CD8-positive, alpha-beta memory T cell (primary cell): ENCODE data around the gene CRKL. TPM values are rescaled to one million over a fixed set of nuclear protein-coding genes. Genes with fewer than 3 reads are reported as not detected.
A peak's percentile ranks its signal among the peaks of the same experiment; 100 is the strongest.

Experiments
- CTCF ChIA-PET: fragments of 350-600 bp; sonication (Branson Sonifier 250); formaldehyde crosslinking; loops from one replicate; lab custom pipeline; 2021; ENCODE audit warnings: antibody characterized with exemption; lab: Charles Lee
- POLR2A ChIA-PET: fragments of 350-600 bp; sonication (Branson Sonifier 250); formaldehyde crosslinking; loops from one replicate; lab custom pipeline; 2021; ENCODE audit warnings: antibody characterized with exemption; lab: Charles Lee
- DNase-seq, 5 donors: peaks; one replicate each; pipeline versions ENCODE4 v3.0.0 to v3.0.0-alpha.2; 2020 to 2022; ENCODE audit warnings: mixed read lengths in 1 of 5
- H3K27ac ChIP-seq: one replicate; pipeline ENCODE4 v1.7.0; 2013; ENCODE audit warnings: low read depth, mild to moderate bottlenecking, low read length, moderate library complexity
- H3K27me3 ChIP-seq: 2 replicates; pipeline ENCODE4 v1.7.0; 2013; ENCODE audit warnings: low read length, mild to moderate bottlenecking; ENCODE audit not compliant: insufficient read depth, poor library complexity, severe bottlenecking
- H3K36me3 ChIP-seq: 2 replicates; pipeline ENCODE4 v1.7.0; 2013; ENCODE audit warnings: mild to moderate bottlenecking, low read length, moderate library complexity; ENCODE audit not compliant: insufficient read depth
- H3K4me1 ChIP-seq: 2 replicates; pipeline ENCODE4 v1.7.0; 2013; ENCODE audit warnings: mild to moderate bottlenecking, low read length, moderate library complexity; ENCODE audit not compliant: insufficient read depth
- H3K4me3 ChIP-seq: 2 replicates; pipeline ENCODE4 v1.7.0; 2013; ENCODE audit warnings: mild to moderate bottlenecking, low read length
- H3K9me3 ChIP-seq: 2 replicates; pipeline ENCODE4 v1.7.0; 2013; ENCODE audit warnings: mild to moderate bottlenecking, low read length
- H3K27ac Mint-ChIP-seq, 8 donors: one replicate each; pipeline ENCODE4 v1.8.0; 2020 to 2021; ENCODE audit warnings: mixed read lengths in 8 of 8, mild to moderate bottlenecking in 6 of 8, inconsistent platforms in 3 of 8, moderate library complexity in 3 of 8
- H3K27me3 Mint-ChIP-seq, 2 donors: one replicate each; pipeline ENCODE4 v1.8.0; 2020 to 2021; ENCODE audit warnings: mixed read lengths in 2 of 2, mild to moderate bottlenecking in 1 of 2, moderate library complexity in 1 of 2
- H3K36me3 Mint-ChIP-seq, 3 donors: one replicate each; pipeline ENCODE4 v1.8.0; 2020 to 2021; ENCODE audit warnings: mixed read lengths in 3 of 3, inconsistent platforms in 1 of 3, mild to moderate bottlenecking in 1 of 3
- H3K4me1 Mint-ChIP-seq, 3 donors: one replicate each; pipeline ENCODE4 v1.8.0; 2020 to 2021; ENCODE audit warnings: mixed read lengths in 3 of 3, inconsistent platforms in 1 of 3, mild to moderate bottlenecking in 1 of 3
- H3K4me3 Mint-ChIP-seq, 7 donors: one replicate each; pipeline ENCODE4 v1.8.0; 2020 to 2021; ENCODE audit warnings: mixed read lengths in 7 of 7, mild to moderate bottlenecking in 6 of 7, moderate library complexity in 4 of 7, inconsistent platforms in 2 of 7
- H3K9me3 Mint-ChIP-seq, 5 donors: one replicate each; pipeline ENCODE4 v1.8.0; 2020 to 2022; ENCODE audit warnings: mixed read lengths in 5 of 5, mild to moderate bottlenecking in 3 of 5, moderate library complexity in 2 of 5, inconsistent platforms in 1 of 5
- polyA plus RNA-seq: library from polyadenylated mRNA; unstranded; fragments of 300-500 nt; fragmentation: Illumina TruSeq; gene quantifications from one replicate; pipeline ENCODE4 v1.2.3, GENCODE V29; 2021
- total RNA-seq, 2 experiments: library from RNA; stranded (reverse); gene quantifications; one replicate each; pipeline ENCODE4 v1.2.3, GENCODE V29; 2021

CRKL gene
- total and polyA plus RNA-seq, 3 experiments from 2014 or later: 54.5 to 98.1 (median 94.0) TPM

DNA sequence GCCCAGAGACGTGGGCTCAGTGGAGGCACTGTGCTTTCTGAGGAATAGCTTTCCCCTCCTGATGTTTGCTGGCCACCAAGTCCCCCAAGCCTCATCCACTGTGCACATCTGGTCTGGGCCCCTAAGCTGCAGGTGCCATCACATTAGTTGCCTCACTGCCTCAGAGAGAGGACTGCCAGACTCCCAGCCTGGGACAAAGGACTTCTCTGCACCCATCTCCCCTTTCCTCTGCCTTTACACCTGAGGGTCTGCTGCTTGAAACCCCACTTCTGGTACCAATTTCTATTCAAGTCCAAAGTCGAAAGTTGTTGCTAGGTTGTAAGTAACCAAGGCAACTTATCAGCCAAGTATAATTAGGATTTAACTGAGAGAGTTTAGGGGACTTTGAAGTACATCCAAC is 61.2 kb downstream of the CRKL start:
- DNase-seq: no peak
- Histone ChIP-seq H3K4me3 (no peak overlapping the region), H3K4me1 (peaks cover 20% of the 10 kb centered on the region), H3K27me3 (peaks cover 9% of the 10 kb centered on the region), H3K27ac (no peak overlapping the region), H3K36me3 (no peaks in the 10 kb centered on the region), H3K9me3 (peaks cover 9% of the 10 kb centered on the region)
- peak overlapping the region in 1 of 8 donors; percentile 38 for H3K27ac Mint-ChIP-seq
- peaks cover 23 to 41% (median 27%) of the 10 kb centered on the region in 3 donors for H3K4me1 Mint-ChIP-seq
- peaks cover 3 to 5% of the 10 kb centered on the region in 2 donors for H3K27me3 Mint-ChIP-seq
- H3K9me3 Mint-ChIP-seq: no peaks in the 10 kb centered on the region
- H3K36me3 Mint-ChIP-seq: peaks cover 0 to 8% (median 0%) of the 10 kb centered on the region in 3 donors
- peak overlapping the region in 1 of 7 donors; percentile 59 for H3K4me3 Mint-ChIP-seq
- CTCF ChIA-PET: no interaction called here
- POLR2A ChIA-PET: no interaction called here

DNA sequence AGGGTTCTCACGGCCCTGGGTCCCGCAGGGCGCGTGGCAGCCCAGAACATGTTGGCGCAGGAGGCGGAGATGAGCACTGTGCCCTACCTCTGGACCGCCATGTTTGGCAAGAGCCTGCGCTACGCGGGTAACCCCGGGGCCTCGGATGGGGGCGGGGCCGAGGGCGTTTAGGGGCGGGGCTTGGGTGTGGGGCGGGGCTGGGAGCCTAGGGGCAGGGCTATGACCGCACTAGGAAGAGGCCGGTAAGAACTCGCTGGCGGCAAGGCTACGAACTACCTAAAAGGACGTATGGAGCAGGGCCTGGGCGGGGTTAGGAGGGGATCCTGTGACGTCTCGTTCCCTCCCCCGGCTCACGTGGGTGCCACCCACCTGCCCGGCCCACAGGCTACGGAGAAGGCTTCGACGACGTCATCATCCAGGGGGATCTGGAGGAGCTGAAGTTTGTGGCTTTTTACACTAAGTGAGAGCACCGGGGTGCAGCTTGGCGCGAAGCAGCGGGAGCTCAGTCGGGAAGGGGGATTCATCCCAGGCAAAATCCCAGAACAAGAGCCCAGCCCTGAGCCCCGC is 62.1 kb downstream of the CRKL start:
- H3K4me1 ChIP-seq: peaks cover 25% of the 10 kb centered on the region
- Mint-ChIP-seq H3K9me3 (no peaks in the 10 kb centered on the region), H3K27ac (peak overlapping the region in 7 of 8 donors; percentile 38 to 93 (median 82)), H3K4me1 (peaks cover 32 to 50% (median 36%) of the 10 kb centered on the region in 3 donors), H3K4me3 (peak overlapping the region; percentile 56 to 86 (median 74)), H3K36me3 (peaks cover 0 to 14% (median 0%) of the 10 kb centered on the region in 3 donors), H3K27me3 (peaks cover 1 to 5% of the 10 kb centered on the region in 2 donors)
- H3K27ac ChIP-seq: no peak overlapping the region
- peak; percentile 32 to 72 (median 57) for DNase-seq
- H3K27me3 ChIP-seq: peaks cover 8% of the 10 kb centered on the region
- peaks cover 9% of the 10 kb centered on the region for H3K9me3 ChIP-seq
- ChIA-PET CTCF (no interaction called here), POLR2A (no interaction called here)
- H3K4me3 ChIP-seq: no peak overlapping the region
- peaks cover 4% of the 10 kb centered on the region for H3K36me3 ChIP-seq

DNA sequence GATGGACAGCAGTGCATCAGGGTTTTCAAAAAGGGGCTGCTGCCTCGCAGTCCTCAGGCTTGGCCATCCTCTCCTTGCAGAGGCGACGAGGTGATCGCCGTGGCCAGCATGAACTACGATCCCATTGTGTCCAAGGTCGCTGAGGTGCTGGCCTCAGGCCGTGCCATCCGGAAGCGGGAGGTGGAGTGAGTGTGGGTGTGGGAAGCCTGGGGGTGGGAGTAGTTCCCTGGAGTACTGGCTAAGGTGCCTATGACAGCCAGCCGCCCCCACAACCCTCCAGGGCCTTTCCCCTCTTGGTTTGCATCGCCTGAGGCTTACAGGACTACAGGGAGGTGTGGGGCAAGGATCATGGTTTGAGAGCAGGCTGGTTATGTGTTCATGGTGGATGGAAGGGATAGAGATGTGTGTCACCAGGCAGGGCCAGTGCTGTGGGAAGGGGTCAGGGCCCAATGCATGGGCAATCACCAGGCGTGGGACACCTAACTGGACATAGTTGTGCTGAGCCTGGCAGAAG is 62.8 kb downstream of the CRKL start:
- POLR2A ChIA-PET: no interaction called here

DNA sequence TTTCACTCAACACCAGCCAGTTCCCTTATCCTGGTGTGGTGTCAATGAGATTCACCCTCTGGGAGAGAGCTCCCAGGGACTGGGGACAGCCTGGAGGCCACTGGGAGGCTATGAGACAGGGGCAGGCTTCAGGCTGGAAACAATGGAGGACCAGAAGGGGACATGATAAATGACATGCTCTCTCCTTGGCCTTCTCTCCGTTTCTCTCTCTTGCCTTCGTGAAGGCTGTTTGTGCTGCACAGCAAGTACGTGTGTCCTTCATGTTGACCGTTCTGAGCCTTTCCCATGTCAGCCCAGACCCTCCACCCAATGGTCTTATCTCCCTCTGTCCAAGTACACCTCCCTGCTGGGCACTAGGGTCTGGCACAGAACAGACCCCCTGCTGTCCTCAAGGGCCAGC is 63.3 kb downstream of the CRKL start:
- Histone ChIP-seq H3K4me1 (peaks cover 25% of the 10 kb centered on the region), H3K36me3 (peaks cover 4% of the 10 kb centered on the region), H3K27me3 (peaks cover 7% of the 10 kb centered on the region), H3K9me3 (peaks cover 9% of the 10 kb centered on the region), H3K27ac (no peak overlapping the region), H3K4me3 (no peak overlapping the region)
- Mint-ChIP-seq H3K4me1 (peaks cover 32 to 51% (median 36%) of the 10 kb centered on the region in 3 donors), H3K36me3 (peaks cover 0 to 21% (median 0%) of the 10 kb centered on the region in 3 donors), H3K4me3 (peak overlapping the region in 4 of 7 donors; percentile 23 to 89 (median 70)), H3K27me3 (peaks cover under 1 to 5% of the 10 kb centered on the region in 2 donors), H3K9me3 (no peaks in the 10 kb centered on the region), H3K27ac (peak overlapping the region in 4 of 8 donors; percentile 85 to 95 (median 92))
- no peak for DNase-seq
- POLR2A ChIA-PET: no interaction called here
- CTCF ChIA-PET: interaction anchor here (1.0 kb wide), 1 partner anchor 261 kb away, joined by 3 read pairs; no protein-coding TSS in a partner anchor

More for the DNA sequence above, 62.8 kb downstream of the CRKL start:
- Mint-ChIP-seq H3K27me3 (peaks cover 1 to 5% of the 10 kb centered on the region in 2 donors), H3K4me3 (peak overlapping the region in 6 of 7 donors; percentile 24 to 86 (median 54)), H3K4me1 (peaks cover 32 to 51% (median 36%) of the 10 kb centered on the region in 3 donors), H3K36me3 (peaks cover 0 to 17% (median 0%) of the 10 kb centered on the region in 3 donors), H3K9me3 (no peaks in the 10 kb centered on the region), H3K27ac (peak overlapping the region in 3 of 8 donors; percentile 20 to 92 (median 80))
- Histone ChIP-seq H3K27ac (no peak overlapping the region), H3K9me3 (peaks cover 9% of the 10 kb centered on the region), H3K36me3 (peaks cover 4% of the 10 kb centered on the region), H3K4me3 (no peak overlapping the region), H3K4me1 (peaks cover 25% of the 10 kb centered on the region), H3K27me3 (peaks cover 7% of the 10 kb centered on the region)
- DNase-seq: no peak
- CTCF ChIA-PET: interaction anchor here (1.0 kb wide), 1 partner anchor 260 kb away, joined by 3 read pairs; no protein-coding TSS in a partner anchor

DNA sequence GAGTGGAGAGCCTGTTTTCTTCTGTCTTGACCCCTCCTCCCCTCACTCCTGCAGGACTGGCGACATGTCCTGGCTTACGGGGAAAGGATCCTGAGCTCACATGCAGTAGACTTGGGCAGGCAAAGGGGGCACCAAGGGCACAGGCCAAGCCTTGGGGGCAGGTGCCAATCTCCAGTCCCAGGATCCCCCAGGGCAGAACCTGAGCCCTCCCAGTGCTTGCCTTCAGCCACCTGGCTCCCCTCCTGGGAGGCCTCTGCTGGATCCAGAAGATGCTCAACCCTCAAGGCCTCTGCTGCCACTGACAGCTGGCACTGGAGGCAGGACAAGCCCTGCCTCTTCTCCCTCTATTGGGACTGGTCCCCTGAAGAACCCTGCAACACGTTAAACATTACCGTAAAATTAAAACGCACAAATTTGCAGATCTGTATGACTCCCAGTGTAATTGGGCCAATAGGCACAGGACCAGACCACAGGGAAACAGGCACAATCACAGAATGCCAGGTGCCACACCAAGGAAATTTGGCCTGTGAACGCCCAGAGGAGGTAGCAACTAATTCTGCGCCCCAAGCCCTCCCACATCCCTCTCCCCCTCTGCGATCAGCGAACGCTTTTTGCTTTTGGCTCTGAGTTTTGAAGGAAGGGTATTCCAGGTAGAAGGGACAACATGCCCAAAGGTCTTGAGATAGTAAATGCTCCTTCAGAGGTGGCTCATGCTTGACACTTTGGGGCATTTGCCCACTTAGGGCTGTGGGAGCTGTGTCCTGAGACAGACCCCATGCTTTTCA is 63.9 kb downstream of the CRKL start:
- POLR2A ChIA-PET: interaction anchor here (1.5 to 1.8 kb wide), 2 partner anchors 18 to 21 kb away, joined by 7 to 9 read pairs; partner anchors contain the start of gene THAP7
- Mint-ChIP-seq H3K4me3 (peak overlapping the region; percentile 86 to 96 (median 94)), H3K9me3 (no peaks in the 10 kb centered on the region), H3K36me3 (peaks cover 0 to 27% (median 0%) of the 10 kb centered on the region in 3 donors), H3K27ac (peak overlapping the region; percentile 85 to 98 (median 92)), H3K4me1 (peaks cover 32 to 51% (median 36%) of the 10 kb centered on the region in 3 donors), H3K27me3 (no peaks in the 10 kb centered on the region)
- CTCF ChIA-PET: interaction anchor here (0.9 to 2.0 kb wide), 5 partner anchors 9 to 261 kb away, joined by 3 to 5 read pairs (median 3); no protein-coding TSS in a partner anchor
- H3K27ac ChIP-seq: peak overlapping the region; percentile 93
- H3K4me1 ChIP-seq: peaks cover 25% of the 10 kb centered on the region
- peaks cover 10% of the 10 kb centered on the region for H3K36me3 ChIP-seq
- peaks cover 2% of the 10 kb centered on the region for H3K27me3 ChIP-seq
- H3K4me3 ChIP-seq: peak overlapping the region; percentile 67
- no peak for DNase-seq
- peaks cover 9% of the 10 kb centered on the region for H3K9me3 ChIP-seq

DNA sequence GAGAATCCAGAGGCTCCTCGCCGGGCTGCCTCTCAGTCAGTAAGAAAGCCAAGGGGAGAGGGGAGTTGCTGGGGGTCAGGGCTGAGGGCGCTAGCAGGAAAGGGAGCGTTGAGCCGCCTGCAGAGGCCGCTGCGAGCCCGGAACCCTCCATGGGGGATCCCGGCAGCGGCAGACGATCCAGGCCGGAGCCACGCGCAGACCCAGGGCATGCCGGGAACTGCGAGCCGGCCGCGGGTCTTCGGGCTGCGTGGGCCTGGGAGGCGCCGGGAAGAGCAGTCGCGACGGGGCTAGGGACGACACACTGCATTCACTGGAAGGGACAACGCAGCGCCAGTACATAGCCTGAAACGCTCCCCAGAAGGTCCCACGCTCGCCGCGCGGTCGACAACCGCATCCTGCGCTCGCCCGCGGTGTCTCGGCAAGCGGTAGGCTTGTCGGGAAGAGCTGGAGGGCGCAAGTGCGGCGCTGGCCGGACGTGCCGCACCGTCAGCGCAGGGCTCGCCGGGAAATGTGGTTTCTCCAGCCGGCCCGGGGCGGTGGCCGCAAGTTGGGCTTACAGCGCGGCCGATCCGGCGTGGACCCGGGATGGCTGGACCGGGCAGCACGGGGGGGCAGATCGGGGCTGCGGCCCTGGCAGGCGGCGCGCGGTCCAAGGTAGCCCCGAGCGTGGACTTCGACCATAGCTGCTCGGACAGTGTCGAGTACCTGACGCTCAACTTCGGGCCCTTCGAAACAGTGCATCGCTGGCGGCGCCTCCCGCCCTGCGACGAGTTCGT is 64.8 kb downstream of the CRKL start, which contains the start of gene LZTR1:
Gene LZTR1 (plus strand): TSS at position 511 of the 776 bp plus-strand sequence. CDS start 75 bp downstream, at position 586.
- Histone ChIP-seq H3K36me3 (peaks cover 10% of the 10 kb centered on the region), H3K27me3 (no peaks in the 10 kb centered on the region), H3K27ac (peak within 1 kb of the TSS; percentile 93), H3K4me1 (peaks cover 25% of the 10 kb centered on the region), H3K4me3 (peak within 1 kb of the TSS; percentile 67), H3K9me3 (peaks cover 9% of the 10 kb centered on the region)
- Mint-ChIP-seq H3K4me3 (peak within 1 kb of the TSS; percentile 86 to 96 (median 94)), H3K4me1 (peaks cover 35 to 51% (median 36%) of the 10 kb centered on the region in 3 donors), H3K36me3 (peaks cover 0 to 35% (median 3%) of the 10 kb centered on the region in 3 donors), H3K27ac (peak within 1 kb of the TSS; percentile 86 to 98 (median 93)), H3K9me3 (no peaks in the 10 kb centered on the region), H3K27me3 (no peaks in the 10 kb centered on the region)
- CTCF ChIA-PET: interaction anchor here (0.6 to 2.0 kb wide), 7 partner anchors 9 to 121 kb away, joined by 3 to 5 read pairs (median 4); no protein-coding TSS in a partner anchor
- peak; percentile 51 to 72 (median 65) for DNase-seq
- POLR2A ChIA-PET: interaction anchor here (0.6 to 1.8 kb wide), 4 partner anchors 17 to 22 kb away, joined by 3 to 9 read pairs (median 6); partner anchors contain the start of gene THAP7

- Histone ChIP-seq H3K27ac (peak overlapping the region; percentile 93), H3K4me1 (peaks cover 25% of the 10 kb centered on the region), H3K9me3 (peaks cover 9% of the 10 kb centered on the region), H3K4me3 (peak overlapping the region; percentile 67), H3K27me3 (no peaks in the 10 kb centered on the region), H3K36me3 (peaks cover 10% of the 10 kb centered on the region)
- POLR2A ChIA-PET: interaction anchor here (0.6 to 1.8 kb wide), 4 partner anchors 16 to 23 kb away, joined by 3 to 9 read pairs (median 6); partner anchors contain the start of gene THAP7
- CTCF ChIA-PET: interaction anchor here (0.6 to 2.0 kb wide), 7 partner anchors 8 to 120 kb away, joined by 3 to 5 read pairs (median 4); no protein-coding TSS in a partner anchor
- peak overlapping the region; percentile 86 to 96 (median 94) for H3K4me3 Mint-ChIP-seq
- no peaks in the 10 kb centered on the region for H3K9me3 Mint-ChIP-seq
- peaks cover 0 to 37% (median 3%) of the 10 kb centered on the region in 3 donors for H3K36me3 Mint-ChIP-seq
- H3K27ac Mint-ChIP-seq: peak overlapping the region; percentile 81 to 95 (median 93)
- peaks cover 35 to 51% (median 36%) of the 10 kb centered on the region in 3 donors for H3K4me1 Mint-ChIP-seq
- no peak for DNase-seq
- H3K27me3 Mint-ChIP-seq: no peaks in the 10 kb centered on the region
These were observed 65.3 kb downstream of the CRKL start for GRCh38 chr22:20982563-20982882.
